H9 (cell line): Measurements from ENCODE around the gene LRRC63. TPM values are rescaled to one million over a fixed set of nuclear protein-coding genes. Genes with fewer than 3 reads are reported as not detected.

ENCODE experiments used
- DNase-seq: peaks from one replicate; pipeline ENCODE4 v3.0.0-alpha.2; 2017
- H2AFZ ChIP-seq: one replicate; pipeline ENCODE4 v1.6.1; 2013; ENCODE audit warnings: mild to moderate bottlenecking, low read length, control low read depth, moderate library complexity
- H2AK5ac ChIP-seq: 2 replicates; pipeline ENCODE4 v1.6.1; 2013; ENCODE audit warnings: low read length, control low read depth, mixed read lengths; ENCODE audit not compliant: insufficient read length
- H2BK120ac ChIP-seq: one replicate; pipeline ENCODE4 v1.6.1; 2013; ENCODE audit warnings: low read depth, mild to moderate bottlenecking, low read length, control low read depth, inconsistent platforms; ENCODE audit not compliant: poor library complexity, severe bottlenecking
- H2BK12ac ChIP-seq: 2 replicates; pipeline ENCODE4 v1.6.1; 2013; ENCODE audit warnings: low read length, control low read depth, mixed read lengths, low read depth; ENCODE audit not compliant: insufficient read length
- H2BK15ac ChIP-seq: 2 replicates; pipeline ENCODE4 v1.6.1; 2013; ENCODE audit warnings: low read depth, low read length, control low read depth
- H2BK20ac ChIP-seq: one replicate; pipeline ENCODE4 v1.6.1; 2013; ENCODE audit warnings: low read depth, mild to moderate bottlenecking, low read length, control low read depth, inconsistent platforms; ENCODE audit not compliant: poor library complexity, severe bottlenecking
- H2BK5ac ChIP-seq: 2 replicates; pipeline ENCODE4 v1.6.1; 2013; ENCODE audit warnings: low read length, control low read depth, mixed read lengths; ENCODE audit not compliant: insufficient read length
- H3K14ac ChIP-seq: 2 replicates; pipeline ENCODE4 v1.6.1; 2013; ENCODE audit warnings: low read length, control low read depth; ENCODE audit not compliant: insufficient read depth
- H3K18ac ChIP-seq: 2 replicates; pipeline ENCODE4 v1.6.1; 2013; ENCODE audit warnings: low read depth, mild to moderate bottlenecking, mixed read lengths, low read length, control low read depth; ENCODE audit not compliant: insufficient read length
- H3K23ac ChIP-seq: 2 replicates; pipeline ENCODE4 v1.6.1; 2013; ENCODE audit warnings: low read length, control low read depth, mixed read lengths, low read depth; ENCODE audit not compliant: insufficient read length
- H3K23me2 ChIP-seq: 2 replicates; pipeline ENCODE4 v1.6.1; 2013; ENCODE audit warnings: low read depth, mild to moderate bottlenecking, mixed read lengths, low read length, control low read depth; ENCODE audit not compliant: insufficient read length, poor library complexity, severe bottlenecking
- H3K27ac ChIP-seq: 2 replicates; pipeline ENCODE4 v1.5.1; 2013; ENCODE audit warnings: low read length, control low read depth, mixed read lengths, low read depth; ENCODE audit not compliant: insufficient read length
- H3K27me3 ChIP-seq: 2 replicates; pipeline ENCODE4 v1.6.1; 2013; ENCODE audit warnings: low read length, control low read depth, inconsistent platforms; ENCODE audit not compliant: insufficient read depth
- H3K4ac ChIP-seq: 2 replicates; pipeline ENCODE4 v1.6.1; 2013; ENCODE audit warnings: low read depth, mild to moderate bottlenecking, control low read depth, inconsistent platforms, low read length, moderate library complexity
- H3K4me1 ChIP-seq: 2 replicates; pipeline ENCODE4 v1.6.1; 2013; ENCODE audit warnings: low read length, control low read depth, inconsistent platforms; ENCODE audit not compliant: insufficient read depth
- H3K4me2 ChIP-seq: 2 replicates; pipeline ENCODE4 v1.6.1; 2013; ENCODE audit warnings: low read length, control low read depth, mixed read lengths; ENCODE audit not compliant: insufficient read length, insufficient read depth
- H3K56ac ChIP-seq: 2 replicates; pipeline ENCODE4 v1.6.1; 2013; ENCODE audit warnings: low read depth, mild to moderate bottlenecking, mixed read lengths, low read length, control low read depth; ENCODE audit not compliant: insufficient read length
- H3K79me1 ChIP-seq: 2 replicates; pipeline ENCODE4 v1.6.1; 2013; ENCODE audit warnings: low read depth, mild to moderate bottlenecking, moderate library complexity, low read length, control low read depth, inconsistent platforms; ENCODE audit not compliant: insufficient read depth, poor library complexity, severe bottlenecking
- H3K79me2 ChIP-seq: 2 replicates; pipeline ENCODE4 v1.6.1; 2013; ENCODE audit warnings: low read length, control low read depth, inconsistent platforms; ENCODE audit not compliant: insufficient read depth
- H3K9ac ChIP-seq: 2 replicates; pipeline ENCODE4 v1.6.1; 2013; ENCODE audit warnings: low read length, control low read depth, mixed read lengths; ENCODE audit not compliant: insufficient read length; ENCODE audit errors: extremely low read depth
- H3K9me3 ChIP-seq: one replicate; pipeline ENCODE4 v1.6.1; 2013; ENCODE audit warnings: low read depth, low read length, inconsistent platforms; ENCODE audit not compliant: control insufficient read depth
- H3T11ph ChIP-seq: one replicate; pipeline ENCODE4 v1.6.1; 2013; ENCODE audit warnings: mild to moderate bottlenecking, low read length, control low read depth, inconsistent platforms
- H4K20me1 ChIP-seq: one replicate; pipeline ENCODE4 v1.6.1; 2013; ENCODE audit not compliant: control insufficient read depth, insufficient read length, insufficient read depth
- H4K5ac ChIP-seq: 2 replicates; pipeline ENCODE4 v1.6.1; 2013; ENCODE audit warnings: low read depth, mild to moderate bottlenecking, mixed read lengths, low read length, control low read depth; ENCODE audit not compliant: insufficient read length
- H4K8ac ChIP-seq: replicated peaks from 2 replicates; pipeline ENCODE4 v1.6.1; 2013; ENCODE audit warnings: low read length, control low read depth, mixed read lengths, low read depth; ENCODE audit not compliant: insufficient read length
- H4K91ac ChIP-seq: 2 replicates; pipeline ENCODE4 v1.6.1; 2013; ENCODE audit warnings: low read depth, mild to moderate bottlenecking, moderate library complexity, mixed read lengths, low read length, control low read depth; ENCODE audit not compliant: insufficient read length
- H3K27ac Mint-ChIP-seq, 3 experiments: 2 replicates in 2 of 3; 3 replicates in 1 of 3; pipeline ENCODE4 v1.8.0; 2020 to 2021; ENCODE audit warnings: mixed read lengths in 3 of 3, mild to moderate bottlenecking in 1 of 3, moderate library complexity in 1 of 3
- H3K27me3 Mint-ChIP-seq: 2 replicates; pipeline ENCODE4 v1.8.0; 2021; ENCODE audit warnings: low read depth, mild to moderate bottlenecking, moderate library complexity, mixed read lengths
- H3K36me3 Mint-ChIP-seq, 3 experiments: 2 replicates in 2 of 3; 3 replicates in 1 of 3; pipeline ENCODE4 v1.8.0; 2020 to 2021; ENCODE audit warnings: low read depth in 3 of 3, mixed read lengths in 3 of 3; ENCODE audit not compliant: insufficient read depth in 1 of 3
- H3K4me1 Mint-ChIP-seq, 2 experiments: 2 replicates each; pipeline ENCODE4 v1.8.0; 2020; ENCODE audit warnings: mixed read lengths in 2 of 2
- H3K4me3 Mint-ChIP-seq, 2 experiments: 2 replicates in 1 of 2; 3 replicates in 1 of 2; pipeline ENCODE4 v1.8.0; 2020 to 2021; ENCODE audit warnings: mild to moderate bottlenecking in 2 of 2, mixed read lengths in 2 of 2, moderate library complexity in 1 of 2
- H3K9me3 Mint-ChIP-seq, 2 experiments: 2 replicates in 1 of 2; 3 replicates in 1 of 2; pipeline ENCODE4 v1.8.0; 2020; ENCODE audit warnings: mild to moderate bottlenecking in 2 of 2, mixed read lengths in 2 of 2, moderate library complexity in 1 of 2
- WGBS: extraction: QIAGEN DNeasy Blood & Tissue Kit; methylation state at CpG from one replicate; pipeline ENCODE4 v1.1.7; 2013; ENCODE audit warnings: missing lambda C conversion rate, low lambda C conversion rate, mixed read lengths; ENCODE audit not compliant: insufficient read length; ENCODE audit errors: extremely low coverage; 5-methylcytosine and 5-hydroxymethylcytosine counted together
- total RNA-seq: library from RNA; stranded (reverse); gene quantifications from 2 replicates; pipeline ENCODE4 v1.2.1, GENCODE V29; 2021
- TF ChIP-seq, protein P1 (sequence below): fragments of 200-600 bp; sonication (generic); conservative IDR thresholded peaks from 3 replicates; pipeline ENCODE4 v1.8.0; 2021; ENCODE audit warnings: antibody characterized with exemption, mild to moderate bottlenecking

The LRRC63 gene
- total RNA-seq, 1 experiment from 2014 or later, result not detected

DNA sequence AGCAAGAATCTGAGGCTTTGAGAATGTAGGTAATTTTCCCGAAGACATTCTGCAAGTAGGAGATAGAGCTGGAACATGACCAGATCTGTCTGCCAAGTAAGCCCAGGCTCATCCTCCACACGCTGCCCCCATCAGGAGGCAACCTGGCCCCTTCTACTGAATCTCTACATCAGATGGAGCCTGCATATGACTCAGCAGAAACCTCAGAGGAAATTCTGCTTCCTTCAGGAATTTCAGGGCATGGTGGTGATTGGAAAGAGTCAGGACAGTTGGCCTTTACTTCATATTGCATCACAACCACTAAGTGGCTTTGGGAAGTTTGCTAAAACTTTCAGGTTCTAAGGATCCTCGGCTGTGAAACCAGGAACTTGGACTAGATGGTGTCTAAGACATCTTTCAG is 85.2 kb downstream of the LRRC63 start:
- Histone ChIP-seq H2BK15ac (no peak overlapping the region), H3K4me2 (no peak overlapping the region), H3K9me3 (no peaks in the 10 kb centered on the region), H3K9ac (no peak overlapping the region), H3K27ac (no peak overlapping the region), H3K14ac (no peak overlapping the region), H3K79me2 (no peaks in the 10 kb centered on the region), H3K79me1 (no peaks in the 10 kb centered on the region), H2BK20ac (no peak overlapping the region), H2BK120ac (no peak overlapping the region), H3K23me2 (no peaks in the 10 kb centered on the region), H2AFZ (no peak overlapping the region), H3K23ac (no peak overlapping the region), H4K8ac (no peak overlapping the region), H2AK5ac (no peak overlapping the region), H3K4me1 (no peaks in the 10 kb centered on the region; the same call in 1 of the 2 replicates), H3K18ac (no peak overlapping the region), H2BK5ac (no peak overlapping the region), H4K91ac (no peak overlapping the region), H3K27me3 (no peaks in the 10 kb centered on the region), H3K56ac (no peak overlapping the region), H2BK12ac (no peak overlapping the region), H4K20me1 (no peaks in the 10 kb centered on the region), H3T11ph (no peak overlapping the region), H3K4ac (no peak overlapping the region), H4K5ac (no peak overlapping the region)
- Mint-ChIP-seq H3K4me1 (peaks cover 10% of the 10 kb centered on the region in 2 experiments), H3K4me3 (no peak overlapping the region), H3K27me3 (peaks cover 1% of the 10 kb centered on the region), H3K9me3 (peaks cover 0 to 7% of the 10 kb centered on the region in 2 experiments; a peak in 2 of 5 replicates), H3K36me3 (peaks cover 0 to 5% (median 0%) of the 10 kb centered on the region in 3 experiments; a peak in 3 of 7 replicates), H3K27ac (no peak overlapping the region)
- DNase-seq, result no peak
- TF ChIP-seq, protein P1, sequence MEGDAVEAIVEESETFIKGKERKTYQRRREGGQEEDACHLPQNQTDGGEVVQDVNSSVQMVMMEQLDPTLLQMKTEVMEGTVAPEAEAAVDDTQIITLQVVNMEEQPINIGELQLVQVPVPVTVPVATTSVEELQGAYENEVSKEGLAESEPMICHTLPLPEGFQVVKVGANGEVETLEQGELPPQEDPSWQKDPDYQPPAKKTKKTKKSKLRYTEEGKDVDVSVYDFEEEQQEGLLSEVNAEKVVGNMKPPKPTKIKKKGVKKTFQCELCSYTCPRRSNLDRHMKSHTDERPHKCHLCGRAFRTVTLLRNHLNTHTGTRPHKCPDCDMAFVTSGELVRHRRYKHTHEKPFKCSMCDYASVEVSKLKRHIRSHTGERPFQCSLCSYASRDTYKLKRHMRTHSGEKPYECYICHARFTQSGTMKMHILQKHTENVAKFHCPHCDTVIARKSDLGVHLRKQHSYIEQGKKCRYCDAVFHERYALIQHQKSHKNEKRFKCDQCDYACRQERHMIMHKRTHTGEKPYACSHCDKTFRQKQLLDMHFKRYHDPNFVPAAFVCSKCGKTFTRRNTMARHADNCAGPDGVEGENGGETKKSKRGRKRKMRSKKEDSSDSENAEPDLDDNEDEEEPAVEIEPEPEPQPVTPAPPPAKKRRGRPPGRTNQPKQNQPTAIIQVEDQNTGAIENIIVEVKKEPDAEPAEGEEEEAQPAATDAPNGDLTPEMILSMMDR, result no peak
- WGBS, result no CpG with 5 or more reads among the region's 3 CpGs
